Thoracic aorta (tissue), 2 donors: ENCODE data around the gene SH3PXD2B. TPM values are rescaled to one million over a fixed set of nuclear protein-coding genes. Genes with fewer than 3 reads are reported as not detected.

Experiments used
- ATAC-seq: fragments of 150-250 bp; one replicate; pipeline ENCODE4 v1.8.0; 2017; ENCODE audit warnings: low read depth; ENCODE audit not compliant: insufficient number of reproducible peaks, low FRiP score
- DNase-seq: peaks from one replicate; pipeline ENCODE4 v3.0.0-alpha.2; 2020; ENCODE audit warnings: low spot score
- H3K27ac ChIP-seq, 2 donors: fragments of 200-600 bp; sonication (generic); 1 replicate in 1 of 2; 2 replicates in 1 of 2; pipeline ENCODE4 v1.5.1; 2016; ENCODE audit warnings: mild to moderate bottlenecking in 2 of 2, moderate library complexity in 2 of 2
- H3K27me3 ChIP-seq: fragments of 200-600 bp; sonication (generic); replicated peaks from 2 replicates; pipeline ENCODE4 v1.6.0; 2016; ENCODE audit warnings: mild to moderate bottlenecking; ENCODE audit not compliant: insufficient read depth
- H3K36me3 ChIP-seq: fragments of 200-600 bp; sonication (generic); one replicate; pipeline ENCODE4 v1.5.1; 2016
- H3K4me1 ChIP-seq, 2 donors: fragments of 200-600 bp; sonication (generic); 1 replicate in 1 of 2; 2 replicates in 1 of 2; pipeline versions ENCODE4 v1.5.1 to v1.6.0; 2016; ENCODE audit warnings: low read depth in 2 of 2, mild to moderate bottlenecking in 1 of 2; ENCODE audit not compliant: control insufficient read depth in 1 of 2
- H3K4me3 ChIP-seq: fragments of 200-600 bp; sonication (generic); 2 replicates; pipeline ENCODE4 v1.5.1; 2016; ENCODE audit warnings: mild to moderate bottlenecking
- H3K9me3 ChIP-seq: fragments of 200-600 bp; sonication (generic); 2 replicates; pipeline ENCODE4 v1.5.1; 2016
- CTCF ChIP-seq: fragments of 200-600 bp; sonication (generic); IDR thresholded peaks from one replicate; pipeline ENCODE4 v1.5.1; 2019; ENCODE audit warnings: antibody characterized with exemption
- total RNA-seq, 2 donors: library from RNA; depleted of rRNA; stranded (reverse); fragments of >200 nt; gene quantifications; one replicate each; pipeline versions ENCODE4 v1.1.0 to v1.2.3, GENCODE V29; 2016

SH3PXD2B gene
- total RNA-seq, 2 donors from 2014 or later, result 31.4 to 42.0 TPM

GRCh38 chr5:172493906-172494305 is 39.6 kb upstream of the SH3PXD2B start:
- no peaks in the 10 kb centered on the region for H3K9me3 ChIP-seq
- H3K36me3 ChIP-seq, result no peaks in the 10 kb centered on the region
- H3K27me3 ChIP-seq, result no peaks in the 10 kb centered on the region
- no peak overlapping the region for H3K27ac ChIP-seq
- ATAC-seq (no peak), DNase-seq (no peak)
- H3K4me3 ChIP-seq, result no peak overlapping the region
- no peak for TF ChIP-seq CTCF
- H3K4me1 ChIP-seq, result peaks cover 0 to 6% of the 10 kb centered on the region in 2 donors

GRCh38 chr5:172493461-172493860 is 39.1 kb upstream of the SH3PXD2B start:
- Histone ChIP-seq H3K27me3 (no peaks in the 10 kb centered on the region), H3K4me1 (peaks cover 0 to 6% of the 10 kb centered on the region in 2 donors), H3K9me3 (no peaks in the 10 kb centered on the region), H3K36me3 (no peaks in the 10 kb centered on the region), H3K4me3 (no peak overlapping the region), H3K27ac (no peak overlapping the region)
- DNase-seq (no peak), ATAC-seq (no peak)
- TF ChIP-seq CTCF, result no peak

GRCh38 chr5:172493002-172493401 is 38.7 kb upstream of the SH3PXD2B start:
- no peak for ATAC-seq
- DNase-seq, result no peak
- TF ChIP-seq CTCF, result no peak

GRCh38 chr5:172492097-172492840 is 37.9 kb upstream of the SH3PXD2B start:
- no peak for DNase-seq

More at GRCh38 chr5:172493002-172493401, 38.7 kb upstream of the SH3PXD2B start:
- Histone ChIP-seq H3K36me3 (no peaks in the 10 kb centered on the region), H3K27me3 (no peaks in the 10 kb centered on the region), H3K27ac (no peak overlapping the region), H3K4me3 (no peak overlapping the region), H3K9me3 (no peaks in the 10 kb centered on the region), H3K4me1 (peaks cover 0 to 6% of the 10 kb centered on the region in 2 donors)

GRCh38 chr5:172491481-172491880 is 37.2 kb upstream of the SH3PXD2B start:
- ATAC-seq, result no peak
- no peaks in the 10 kb centered on the region for H3K27me3 ChIP-seq
- H3K4me3 ChIP-seq, result no peak overlapping the region
- H3K27ac ChIP-seq, result no peak overlapping the region
- no peaks in the 10 kb centered on the region for H3K4me1 ChIP-seq
- H3K36me3 ChIP-seq, result no peaks in the 10 kb centered on the region
- TF ChIP-seq CTCF, result no peak
- DNase-seq, result no peak
- no peaks in the 10 kb centered on the region for H3K9me3 ChIP-seq

More at GRCh38 chr5:172492097-172492840, 37.9 kb upstream of the SH3PXD2B start:
- H3K27ac ChIP-seq, result no peak overlapping the region
- TF ChIP-seq CTCF, result no peak
- no peaks in the 10 kb centered on the region for H3K9me3 ChIP-seq
- H3K27me3 ChIP-seq, result no peaks in the 10 kb centered on the region
- H3K4me1 ChIP-seq, result peaks cover 0 to 6% of the 10 kb centered on the region in 2 donors
- no peak overlapping the region for H3K4me3 ChIP-seq
- H3K36me3 ChIP-seq, result no peaks in the 10 kb centered on the region
- ATAC-seq, result no peak
